ENCODE data around the gene BPIFB2. TPM values are rescaled to one million over a fixed set of nuclear protein-coding genes. Genes with fewer than 3 reads are reported as not detected.

BPIFB2 gene
- total RNA-seq, 1 experiment from 2014 or later: 0.15 TPM

DNA sequence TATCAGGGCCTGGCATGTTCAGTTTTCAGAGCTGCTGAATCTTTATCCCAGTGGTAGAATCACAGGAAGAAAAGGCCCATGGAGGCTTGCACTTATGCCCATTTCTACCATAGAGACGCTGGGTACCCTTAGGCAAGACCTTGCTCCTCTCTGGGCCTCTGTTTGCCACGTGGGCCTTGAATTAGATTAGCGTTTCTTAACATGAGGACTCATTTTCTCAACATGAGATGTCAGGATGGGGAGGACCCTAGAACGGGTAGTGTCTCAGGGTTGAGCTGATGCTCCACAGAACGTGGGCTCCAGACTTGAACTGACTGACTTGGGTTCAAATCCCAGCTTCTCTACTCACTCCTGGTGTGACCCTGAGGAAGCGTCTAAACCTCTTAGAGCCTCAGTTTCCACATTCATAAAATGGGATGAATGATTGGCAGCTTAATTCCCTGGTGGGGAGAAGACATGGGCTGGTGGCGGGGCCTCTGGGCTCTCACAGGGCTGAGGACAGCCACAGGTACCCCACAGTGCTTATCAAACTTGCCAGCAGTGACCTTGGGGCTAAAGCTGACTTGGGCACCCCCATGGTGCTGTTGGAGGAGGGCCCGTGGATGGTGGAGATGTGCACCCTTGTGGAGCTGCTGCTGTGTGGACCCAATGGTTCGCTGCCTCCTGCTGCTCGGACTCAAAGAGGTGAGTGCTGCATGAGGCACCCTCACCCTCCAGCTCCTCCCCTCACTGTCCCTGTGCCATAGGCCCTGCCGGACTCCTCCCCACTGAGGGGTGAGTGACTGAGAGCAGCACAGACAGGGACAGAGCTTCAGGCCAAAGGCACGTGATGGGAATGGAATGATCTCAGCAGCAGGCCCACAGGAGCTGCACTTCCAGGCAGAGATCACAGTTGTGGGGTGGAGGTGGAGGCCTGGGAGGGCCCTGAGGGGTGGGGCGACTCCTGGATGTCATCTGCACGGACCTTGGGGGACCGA lies 31.5 kb upstream of the BPIFB2 start:
- H3K4me1 ChIP-seq (ENCODE audit: control insufficient read depth in 1 of 2, insufficient read depth in 2 of 2, low read length in 2 of 2): no peaks in the 10 kb centered on the region
- no peaks in the 10 kb centered on the region for H4K20me1 ChIP-seq (ENCODE audit: insufficient read depth)
- BruUV-seq (replicated peaks): no TSS peak
- no peak overlapping the region for H2AFZ ChIP-seq (ENCODE audit: low read depth, low read length, poor library complexity, severe bottlenecking)
- no peaks in the 10 kb centered on the region for H3K9me2 ChIP-seq (ENCODE audit: insufficient read depth)
- H3K4me2 ChIP-seq (ENCODE audit: low read length): no peak overlapping the region
- ChIA-PET POLR2A (no interaction called here), CTCF (no interaction called here), RAD21 (ENCODE audit: low non-redundant PET in 1 of 2, low total read pairs in 2 of 2, uncharacterized antibody in 2 of 2, unreplicated experiment in 2 of 2) (no interaction called here)
- H3K27ac ChIP-seq (ENCODE audit: low read depth, low read length): no peak overlapping the region
- TF ChIP-seq SRF (IDR thresholded peaks at IDR 0.05; ENCODE audit: low read depth) (no peak), ZNF274 (IDR thresholded peaks at IDR 0.05; ENCODE audit: low read depth, low read length) (no peak), JUND (IDR thresholded peaks at IDR 0.05) (no peak), FOSL1 (IDR thresholded peaks at IDR 0.05; ENCODE audit: low read depth) (no peak), CEBPB (IDR thresholded peaks at IDR 0.05; ENCODE audit: low read depth) (no peak), POLR2AphosphoS5 (IDR thresholded peaks at IDR 0.05; ENCODE audit: low read depth, low read length) (no peak), SIN3A (IDR thresholded peaks at IDR 0.05; ENCODE audit: low read depth) (no peak), POLR2A (IDR thresholded peaks at IDR 0.05; ENCODE audit: borderline replicate concordance, extremely low read depth, insufficient read depth, insufficient read length) (no peak), EZH2 (IDR thresholded peaks at IDR 0.05) (no peak), TCF7L2 (IDR thresholded peaks at IDR 0.05; ENCODE audit: borderline replicate concordance, extremely low read depth, insufficient read depth, insufficient read length) (no peak), SP1 (IDR thresholded peaks at IDR 0.05; ENCODE audit: low read depth) (no peak), ZFX (IDR thresholded peaks at IDR 0.05) (no peak), EGR1 (IDR thresholded peaks at IDR 0.05; ENCODE audit: low read depth) (no peak), ELF1 (IDR thresholded peaks at IDR 0.05; ENCODE audit: borderline replicate concordance, low read depth) (no peak)
- TF ChIP-seq, protein P1, sequence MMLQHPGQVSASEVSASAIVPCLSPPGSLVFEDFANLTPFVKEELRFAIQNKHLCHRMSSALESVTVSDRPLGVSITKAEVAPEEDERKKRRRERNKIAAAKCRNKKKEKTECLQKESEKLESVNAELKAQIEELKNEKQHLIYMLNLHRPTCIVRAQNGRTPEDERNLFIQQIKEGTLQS (IDR thresholded peaks at IDR 0.05): no peak
- TF ChIP-seq, protein P2, sequence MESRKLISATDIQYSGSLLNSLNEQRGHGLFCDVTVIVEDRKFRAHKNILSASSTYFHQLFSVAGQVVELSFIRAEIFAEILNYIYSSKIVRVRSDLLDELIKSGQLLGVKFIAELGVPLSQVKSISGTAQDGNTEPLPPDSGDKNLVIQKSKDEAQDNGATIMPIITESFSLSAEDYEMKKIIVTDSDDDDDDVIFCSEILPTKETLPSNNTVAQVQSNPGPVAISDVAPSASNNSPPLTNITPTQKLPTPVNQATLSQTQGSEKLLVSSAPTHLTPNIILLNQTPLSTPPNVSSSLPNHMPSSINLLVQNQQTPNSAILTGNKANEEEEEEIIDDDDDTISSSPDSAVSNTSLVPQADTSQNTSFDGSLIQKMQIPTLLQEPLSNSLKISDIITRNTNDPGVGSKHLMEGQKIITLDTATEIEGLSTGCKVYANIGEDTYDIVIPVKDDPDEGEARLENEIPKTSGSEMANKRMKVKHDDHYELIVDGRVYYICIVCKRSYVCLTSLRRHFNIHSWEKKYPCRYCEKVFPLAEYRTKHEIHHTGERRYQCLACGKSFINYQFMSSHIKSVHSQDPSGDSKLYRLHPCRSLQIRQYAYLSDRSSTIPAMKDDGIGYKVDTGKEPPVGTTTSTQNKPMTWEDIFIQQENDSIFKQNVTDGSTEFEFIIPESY (IDR thresholded peaks at IDR 0.05; ENCODE audit: extremely low read depth, insufficient replicate concordance, low read length): no peak
- TF ChIP-seq, protein P3, sequence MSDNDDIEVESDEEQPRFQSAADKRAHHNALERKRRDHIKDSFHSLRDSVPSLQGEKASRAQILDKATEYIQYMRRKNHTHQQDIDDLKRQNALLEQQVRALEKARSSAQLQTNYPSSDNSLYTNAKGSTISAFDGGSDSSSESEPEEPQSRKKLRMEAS (IDR thresholded peaks at IDR 0.05): no peak
- ATAC-seq (no peak), DNase-seq (ENCODE audit: low read depth, low spot score) (no peak)
- H3K27me3 ChIP-seq (ENCODE audit: insufficient read depth, low read length): no peaks in the 10 kb centered on the region
- H3K9ac ChIP-seq (ENCODE audit: low read length): no peak overlapping the region
- no peaks in the 10 kb centered on the region for H3K9me3 ChIP-seq (ENCODE audit: control insufficient read depth in 1 of 2, insufficient read depth in 1 of 2, low read depth in 1 of 2, low read length in 2 of 2)
- no peaks in the 10 kb centered on the region for H3K36me3 ChIP-seq (ENCODE audit: control insufficient read depth in 1 of 2, insufficient read depth in 2 of 2, low read length in 2 of 2)
- H3K79me2 ChIP-seq (ENCODE audit: insufficient read depth, low read length): no peaks in the 10 kb centered on the region
- intact Hi-C loops (cut with micrococcal nuclease): no loop called here
- H3K4me3 ChIP-seq (replicated peaks in 1 of 2; ENCODE audit: low read depth in 1 of 2, low read length in 2 of 2): no peak overlapping the region

Measured in HCT116 (cell line).